Measurements from ENCODE around the gene UHMK1.

UHMK1 gene

DNA sequence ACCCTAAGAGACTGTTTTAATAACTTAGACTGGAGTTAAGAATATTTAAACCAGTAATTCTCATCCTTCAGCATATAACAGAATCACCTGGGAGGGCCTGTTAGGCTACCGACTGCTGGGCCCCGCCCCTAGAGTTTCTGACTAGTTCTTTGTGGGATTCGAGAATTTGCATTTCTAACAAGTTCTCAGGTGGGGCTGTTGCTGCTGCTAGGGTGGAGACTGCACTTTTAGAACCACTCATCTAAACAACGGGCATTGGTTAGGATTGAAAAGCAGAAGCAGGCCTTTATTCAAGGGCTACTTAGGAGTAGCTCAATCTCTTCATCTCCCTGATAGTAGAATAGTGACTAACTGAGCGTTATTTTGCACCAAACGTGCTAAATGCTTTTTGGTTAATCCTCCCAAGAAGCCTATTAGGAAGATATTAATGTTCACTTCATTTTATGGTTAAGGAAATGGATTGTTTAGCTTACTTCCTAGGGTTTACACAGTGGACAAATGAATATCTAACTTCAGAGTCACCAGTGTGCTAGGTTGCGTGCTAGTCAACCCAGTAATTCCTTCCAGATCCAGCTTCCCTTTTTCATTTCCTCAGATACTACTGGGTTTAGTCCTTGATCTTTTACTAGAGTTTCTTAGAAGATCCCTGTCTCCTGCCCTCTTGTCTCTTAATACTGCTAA lies 32.8 kb downstream of the UHMK1 start:
- DNase-seq (ENCODE audit: low read depth): no peak

DNA sequence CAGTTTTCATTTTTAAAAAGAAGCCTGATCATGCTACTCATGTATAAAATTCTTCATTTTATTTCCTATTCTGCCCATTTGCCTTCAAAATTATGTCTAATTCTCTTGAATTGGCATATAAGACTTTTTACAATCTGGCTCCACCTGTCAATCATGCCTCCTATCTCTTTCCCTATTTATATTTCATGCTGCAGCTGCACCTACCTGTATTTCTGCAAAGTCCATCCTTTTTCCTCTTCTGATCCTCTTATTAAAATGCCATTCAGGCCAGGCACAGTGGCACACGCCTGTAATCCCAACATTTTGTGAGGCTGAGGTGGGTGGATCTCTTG lies 33.3 kb downstream of the UHMK1 start:
- DNase-seq (ENCODE audit: low read depth): no peak

- no peak for DNase-seq (ENCODE audit: low read depth)
Observed at GRCh38 chr1:162535501-162535900, 37.9 kb downstream of the UHMK1 start.

DNA sequence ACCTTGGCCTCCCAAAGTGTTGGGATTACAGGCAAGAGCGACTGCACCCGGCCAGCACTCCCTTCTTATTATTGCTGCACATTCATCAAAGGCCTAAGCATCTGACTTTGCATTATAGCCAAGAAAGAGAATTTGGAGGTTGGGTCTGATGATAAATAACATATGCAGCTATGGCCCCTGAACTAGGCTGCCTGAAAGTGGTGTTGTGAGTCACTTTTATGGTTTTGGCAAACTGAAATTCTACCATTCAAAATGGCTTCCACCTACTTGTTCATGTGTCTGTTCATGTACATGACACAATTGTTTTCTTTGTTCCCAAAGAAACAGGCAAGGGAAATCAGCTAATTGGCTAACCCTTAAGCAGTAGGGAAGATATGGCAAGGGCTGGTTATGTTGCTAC lies 38.9 kb downstream of the UHMK1 start:
- DNase-seq (ENCODE audit: low read depth): no peak

GRCh38 chr1:162537216-162537615 lies 39.6 kb downstream of the UHMK1 start:
- DNase-seq (ENCODE audit: low read depth): no peak

GRCh38 chr1:162538815-162539431 lies 41.3 kb downstream of the UHMK1 start:
- no peak for DNase-seq (ENCODE audit: low read depth)

GRCh38 chr1:162541619-162542141 lies 44.1 kb downstream of the UHMK1 start:
- no peak for DNase-seq (ENCODE audit: low read depth)

DNA sequence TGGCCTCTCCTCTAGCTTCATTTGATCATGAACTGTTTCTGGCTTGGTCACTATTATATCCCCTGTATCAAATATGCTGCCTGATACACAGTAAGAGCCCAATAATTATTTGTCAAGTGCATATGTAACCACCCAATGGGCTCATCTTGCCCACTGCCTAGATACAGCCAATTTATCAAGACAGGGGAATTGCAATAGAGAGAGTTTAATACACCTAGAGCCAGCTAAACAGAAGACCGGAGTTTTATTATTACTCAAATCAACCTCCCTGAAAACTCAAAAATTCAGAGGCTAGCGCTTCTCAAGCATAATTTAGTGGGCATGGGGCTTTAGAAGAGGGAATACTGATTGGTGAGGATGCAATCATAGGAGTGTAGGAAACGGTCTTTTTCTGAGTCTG lies 45.6 kb downstream of the UHMK1 start:
- DNase-seq (ENCODE audit: low read depth): no peak

DNA sequence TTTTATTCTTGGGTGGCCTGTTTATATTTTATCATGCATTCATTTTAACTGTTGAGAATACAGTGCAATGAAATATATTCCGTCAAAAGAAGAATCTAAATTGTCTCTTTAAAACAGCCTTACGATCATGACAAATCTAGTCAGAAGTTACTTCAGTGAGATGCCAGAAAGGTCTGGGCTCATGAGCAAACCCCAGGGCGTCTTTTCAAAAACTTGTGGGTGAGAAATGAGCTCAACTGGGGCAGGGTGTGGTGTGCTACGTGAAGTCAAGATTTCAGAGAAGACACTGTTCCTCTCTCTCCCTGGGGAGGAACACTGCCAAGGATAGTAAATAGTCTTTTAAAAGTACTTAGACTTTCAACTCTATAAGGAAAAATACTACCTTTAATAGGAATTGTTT lies 50.6 kb downstream of the UHMK1 start:
- DNase-seq (ENCODE audit: low read depth): no peak

- no peak for DNase-seq (ENCODE audit: low read depth)
Observed at GRCh38 chr1:162549001-162549400, 51.4 kb downstream of the UHMK1 start.

DNA sequence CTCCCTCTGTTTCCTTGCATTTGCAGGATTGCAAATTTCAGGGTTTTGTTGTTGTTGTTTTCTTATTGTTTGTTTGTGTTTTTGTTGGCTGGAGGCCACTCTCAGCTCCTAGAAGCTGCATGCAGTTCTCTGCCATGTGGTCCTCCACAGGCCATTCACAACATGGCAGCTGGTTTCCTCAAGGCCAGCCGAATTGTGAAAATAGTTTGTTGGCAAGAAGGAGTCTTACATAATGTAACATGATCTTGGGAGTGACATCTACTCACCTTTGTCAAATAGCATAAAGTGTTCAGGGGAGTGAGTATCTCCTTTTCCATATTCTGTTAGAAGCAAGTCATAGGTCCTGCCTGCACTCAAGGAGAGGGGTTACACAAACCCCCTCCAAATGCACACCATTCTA lies 53.3 kb downstream of the UHMK1 start:
- no peak for DNase-seq (ENCODE audit: low read depth)

DNA sequence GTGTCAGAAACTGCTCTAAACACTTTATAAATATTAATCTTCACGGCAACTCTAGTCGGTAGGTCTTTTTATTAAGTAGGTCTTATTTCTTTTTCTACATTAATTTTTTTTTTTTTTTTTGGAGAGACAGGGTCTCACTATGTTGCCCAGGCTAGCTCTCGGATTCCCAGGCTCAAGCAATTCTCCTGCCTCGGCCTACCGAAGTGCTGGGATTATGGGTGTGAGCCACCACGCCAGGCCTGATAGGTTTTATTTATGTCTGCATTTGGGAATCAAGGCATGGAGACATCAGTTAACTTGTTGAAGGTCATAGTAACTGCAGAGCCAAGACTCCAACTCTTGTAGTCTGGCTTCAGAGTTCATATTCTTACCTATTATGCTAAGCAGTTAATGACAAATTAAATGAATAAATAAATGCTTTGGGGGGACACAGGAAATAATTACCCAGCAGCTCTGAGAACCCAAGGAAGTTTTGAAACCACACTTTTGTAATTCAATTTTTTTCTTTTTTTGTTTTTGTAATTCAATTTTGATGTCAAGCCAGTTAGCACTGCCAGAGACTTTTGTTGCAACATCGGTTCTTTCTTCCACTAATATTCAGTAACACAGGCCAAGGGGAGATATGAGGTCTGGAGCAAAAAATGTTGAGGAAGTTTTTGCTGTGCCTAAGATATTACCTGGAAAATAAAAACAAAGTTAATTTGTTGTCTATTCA lies 54.5 kb downstream of the UHMK1 start:
- DNase-seq (ENCODE audit: low read depth): no peak

GRCh38 chr1:162552684-162553252 lies 55.1 kb downstream of the UHMK1 start:
- no peak for DNase-seq (ENCODE audit: low read depth)

DNA sequence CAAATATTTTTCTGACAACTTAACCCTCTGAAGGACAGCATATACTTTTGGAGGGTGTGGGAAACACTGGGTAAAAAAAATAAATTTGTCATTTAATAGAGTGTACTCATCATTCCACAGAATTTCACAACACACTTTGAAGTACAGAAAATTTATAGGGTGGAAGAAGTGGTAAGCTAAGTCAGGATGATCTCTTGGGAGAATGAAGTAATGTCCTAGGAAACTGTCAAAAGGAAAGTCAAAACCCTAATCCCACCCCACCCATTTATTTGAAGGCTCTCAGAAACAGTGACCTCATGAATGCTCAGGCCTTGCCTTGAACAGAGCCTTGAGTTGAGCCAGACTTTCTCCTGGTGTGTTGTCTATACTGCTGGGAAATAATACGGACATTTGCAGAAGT lies 56.6 kb downstream of the UHMK1 start:
- DNase-seq (ENCODE audit: low read depth): no peak

DNA sequence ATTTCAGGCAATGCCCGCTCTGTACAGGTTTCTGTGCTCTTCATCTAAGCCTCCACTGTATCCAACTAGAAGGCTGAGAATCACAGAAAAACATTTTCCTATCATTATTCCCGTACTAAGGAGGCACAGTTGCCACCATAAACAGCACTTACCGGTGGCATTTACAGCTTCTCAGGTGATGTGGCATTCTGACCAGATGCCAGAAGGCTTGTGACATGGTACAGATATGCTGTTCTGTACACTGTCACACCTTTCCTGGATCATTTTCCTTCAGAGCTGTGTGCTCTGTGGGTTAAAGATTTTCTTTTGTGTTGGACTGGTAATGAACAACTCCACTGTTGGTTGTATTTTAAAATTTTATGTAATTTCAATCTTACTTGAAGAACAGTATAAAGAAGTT lies 59.9 kb downstream of the UHMK1 start:
- no peak for DNase-seq (ENCODE audit: low read depth)

DNA sequence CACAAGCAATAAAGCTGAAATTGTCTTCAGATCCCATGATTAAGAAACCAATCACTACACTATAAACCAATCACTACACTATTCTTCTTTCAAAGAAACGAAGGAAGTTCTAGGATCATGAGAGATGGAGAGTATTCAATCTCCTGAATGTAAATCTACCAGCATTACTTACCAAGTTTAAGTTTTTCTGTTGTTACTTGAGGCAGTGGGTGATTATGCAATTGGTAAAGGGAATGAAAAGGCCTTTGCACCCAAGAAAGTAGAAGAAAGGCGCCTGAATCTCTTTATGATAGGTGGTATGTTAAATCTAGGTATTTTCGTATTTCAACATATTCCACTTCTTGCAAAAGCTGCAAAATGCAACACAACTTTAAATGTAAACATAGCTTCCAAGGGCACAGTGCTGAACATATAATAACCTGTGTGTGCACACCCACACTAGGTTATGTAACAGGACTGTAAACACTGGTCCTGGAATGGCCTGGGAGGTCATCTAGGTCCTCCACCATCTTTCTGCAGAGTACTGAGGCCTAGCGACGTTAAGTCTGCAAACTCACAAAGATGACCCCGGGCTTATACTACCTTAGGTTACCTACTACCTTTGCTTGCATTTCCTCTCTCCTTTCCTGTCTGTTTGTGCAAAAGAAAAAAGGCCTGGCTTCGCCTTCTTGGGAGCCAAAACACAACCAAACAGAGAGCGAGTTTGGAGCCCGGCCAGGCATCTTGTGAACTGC lies 62.9 kb downstream of the UHMK1 start:
- no peak for DNase-seq (ENCODE audit: low read depth)

GRCh38 chr1:162561037-162561615 lies 63.5 kb downstream of the UHMK1 start:
- peak; percentile 96 for DNase-seq (ENCODE audit: low read depth)

- no peak for DNase-seq (ENCODE audit: low read depth)
Observed at GRCh38 chr1:162561616-162562469, 64.2 kb downstream of the UHMK1 start, which contains the start of gene UAP1. Gene UAP1 (plus strand): TSS chr1:162561722. CDS start chr1:162566069, 4,347 bp downstream.

DNA sequence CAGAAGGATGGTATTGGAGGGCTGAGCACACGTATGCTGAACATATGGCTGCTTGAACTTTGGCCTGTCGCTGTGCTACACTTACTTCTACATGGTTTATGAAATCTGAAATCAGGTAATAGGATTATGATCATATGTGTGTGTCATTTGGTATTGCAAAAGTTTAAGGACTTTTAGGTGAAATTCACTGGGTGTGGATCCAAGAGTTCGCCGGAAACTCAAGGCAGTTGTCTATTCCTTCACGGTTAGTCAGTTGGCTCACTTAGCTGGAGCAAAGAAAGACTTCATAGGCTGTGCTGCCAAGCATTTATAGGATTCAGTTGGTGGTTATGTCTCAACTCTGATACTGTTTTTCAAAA lies 64.8 kb downstream of the UHMK1 start:
- no peak for DNase-seq (ENCODE audit: low read depth)

GRCh38 chr1:162564762-162565218 lies 67.2 kb downstream of the UHMK1 start:
- DNase-seq (ENCODE audit: low read depth): no peak

DNA sequence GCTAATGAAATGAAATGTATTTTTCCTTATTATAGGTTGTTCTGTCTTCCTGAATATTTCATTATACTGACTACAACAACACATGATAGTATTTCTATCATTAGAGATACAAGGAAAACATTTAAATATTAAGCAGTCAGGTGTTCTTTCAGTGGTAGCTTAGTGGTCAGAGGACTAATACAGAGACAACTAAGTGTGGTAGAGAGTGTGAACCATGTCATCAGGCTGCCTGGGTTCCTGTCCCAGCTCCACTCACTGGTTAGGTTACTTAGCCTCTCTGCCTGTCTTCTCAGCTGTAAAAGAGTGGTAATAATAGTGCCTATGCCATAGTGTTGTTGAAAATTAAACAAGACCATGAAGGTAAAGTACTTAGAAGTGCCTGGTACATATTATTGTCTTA lies 67.8 kb downstream of the UHMK1 start:
- DNase-seq (ENCODE audit: low read depth): no peak
